Measurements from ENCODE around the gene RAN. TPM values are rescaled to one million over a fixed set of nuclear protein-coding genes. Genes with fewer than 3 reads are reported as not detected.
"Not testable (repeated sequence)": the region's sequence is repeated elsewhere in the genome, so short reads cannot be mapped to it uniquely, and the experiment has no call there.

Gene RAN
- total and polyA plus RNA-seq, 8 donors: 431 to 665 (median 563) TPM

GRCh38 chr12:130847112-130847511 is 24.8 kb upstream of the RAN start:
- no peak for ATAC-seq
- H3K36me3 ChIP-seq: no peaks in the 10 kb centered on the region
- peaks cover 0 to 4% of the 10 kb centered on the region in 2 donors for H3K9me3 ChIP-seq
- intact Hi-C loops (cut with DNase I): no loop called here
- H3K4me1 ChIP-seq: no peaks in the 10 kb centered on the region
- H3K27me3 ChIP-seq: no peaks in the 10 kb centered on the region
- no peak for DNase-seq
- no peak overlapping the region for H3K4me3 ChIP-seq
- no peak overlapping the region for H3K27ac ChIP-seq
- TF ChIP-seq CTCF (IDR thresholded peaks at IDR 0.05): no peak

- intact Hi-C loops (cut with DNase I); H3K4me3 ChIP-seq; H3K9me3 ChIP-seq; H3K4me1 ChIP-seq; H3K36me3 ChIP-seq; ATAC-seq; H3K27me3 ChIP-seq; DNase-seq; H3K27ac ChIP-seq: not testable (repeated sequence)
Observed at GRCh38 chr12:130848105-130848504, 23.8 kb upstream of the RAN start.

- H3K4me1 ChIP-seq; H3K36me3 ChIP-seq; ATAC-seq; DNase-seq; H3K27ac ChIP-seq; intact Hi-C loops (cut with DNase I); H3K9me3 ChIP-seq; H3K27me3 ChIP-seq; H3K4me3 ChIP-seq: not testable (repeated sequence)
Observed at GRCh38 chr12:130848785-130849305, 23.0 kb upstream of the RAN start.

- Histone ChIP-seq H3K27me3 (peaks cover 0 to 13% of the 10 kb centered on the region in 2 donors), H3K27ac (no peak overlapping the region), H3K9me3 (peaks cover 0 to 4% of the 10 kb centered on the region in 2 donors), H3K4me3 (no peak overlapping the region), H3K4me1 (no peaks in the 10 kb centered on the region), H3K36me3 (no peaks in the 10 kb centered on the region)
- no peak for TF ChIP-seq CTCF (IDR thresholded peaks at IDR 0.05)
- peak in 1 of 4 donors; percentile 34 for DNase-seq
- intact Hi-C loops (cut with DNase I): no loop called here
- ATAC-seq: peak; percentile 59
Observed at GRCh38 chr12:130849561-130850417, 22.1 kb upstream of the RAN start.

GRCh38 chr12:130850418-130851021 is 21.3 kb upstream of the RAN start:
- DNase-seq: no peak
- Histone ChIP-seq H3K36me3 (no peaks in the 10 kb centered on the region), H3K9me3 (peaks cover 0 to 4% of the 10 kb centered on the region in 2 donors), H3K4me3 (no peak overlapping the region), H3K27me3 (peaks cover 0 to 13% of the 10 kb centered on the region in 2 donors), H3K4me1 (no peaks in the 10 kb centered on the region), H3K27ac (no peak overlapping the region)
- intact Hi-C loops (cut with DNase I): no loop called here
- ATAC-seq: no peak
- no peak for TF ChIP-seq CTCF (IDR thresholded peaks at IDR 0.05)

- H3K4me3 ChIP-seq: no peak overlapping the region
- H3K9me3 ChIP-seq: peaks cover 0 to 3% of the 10 kb centered on the region in 2 donors
- no peak for DNase-seq
- no peak overlapping the region for H3K27ac ChIP-seq
- ATAC-seq: no peak
- peaks cover 0 to 13% of the 10 kb centered on the region in 2 donors for H3K27me3 ChIP-seq
- no peaks in the 10 kb centered on the region for H3K4me1 ChIP-seq
- no peak for TF ChIP-seq CTCF (IDR thresholded peaks at IDR 0.05)
- H3K36me3 ChIP-seq: no peaks in the 10 kb centered on the region
- intact Hi-C loops (cut with DNase I): no loop called here
Observed at GRCh38 chr12:130856088-130856487, 15.8 kb upstream of the RAN start.
